Measurements from ENCODE around the gene KLHL41.
"Not testable (repeated sequence)": the region's sequence is repeated elsewhere in the genome, so short reads cannot be mapped to it uniquely, and the experiment has no call there.

The KLHL41 gene

GRCh38 chr2:169513926-169514325, 4.4 kb downstream of the KLHL41 start:
- TF ChIP-seq, protein P1, sequence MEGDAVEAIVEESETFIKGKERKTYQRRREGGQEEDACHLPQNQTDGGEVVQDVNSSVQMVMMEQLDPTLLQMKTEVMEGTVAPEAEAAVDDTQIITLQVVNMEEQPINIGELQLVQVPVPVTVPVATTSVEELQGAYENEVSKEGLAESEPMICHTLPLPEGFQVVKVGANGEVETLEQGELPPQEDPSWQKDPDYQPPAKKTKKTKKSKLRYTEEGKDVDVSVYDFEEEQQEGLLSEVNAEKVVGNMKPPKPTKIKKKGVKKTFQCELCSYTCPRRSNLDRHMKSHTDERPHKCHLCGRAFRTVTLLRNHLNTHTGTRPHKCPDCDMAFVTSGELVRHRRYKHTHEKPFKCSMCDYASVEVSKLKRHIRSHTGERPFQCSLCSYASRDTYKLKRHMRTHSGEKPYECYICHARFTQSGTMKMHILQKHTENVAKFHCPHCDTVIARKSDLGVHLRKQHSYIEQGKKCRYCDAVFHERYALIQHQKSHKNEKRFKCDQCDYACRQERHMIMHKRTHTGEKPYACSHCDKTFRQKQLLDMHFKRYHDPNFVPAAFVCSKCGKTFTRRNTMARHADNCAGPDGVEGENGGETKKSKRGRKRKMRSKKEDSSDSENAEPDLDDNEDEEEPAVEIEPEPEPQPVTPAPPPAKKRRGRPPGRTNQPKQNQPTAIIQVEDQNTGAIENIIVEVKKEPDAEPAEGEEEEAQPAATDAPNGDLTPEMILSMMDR (IDR thresholded peaks at IDR 0.05; ENCODE audit: low read depth, low read length, missing control alignments), result no peak
- DNase-seq (ENCODE audit: extremely low read depth, low read depth), result no peak
- H3K4me3 ChIP-seq (replicated peaks; ENCODE audit: low read depth, low read length), result no peak overlapping the region

DNA sequence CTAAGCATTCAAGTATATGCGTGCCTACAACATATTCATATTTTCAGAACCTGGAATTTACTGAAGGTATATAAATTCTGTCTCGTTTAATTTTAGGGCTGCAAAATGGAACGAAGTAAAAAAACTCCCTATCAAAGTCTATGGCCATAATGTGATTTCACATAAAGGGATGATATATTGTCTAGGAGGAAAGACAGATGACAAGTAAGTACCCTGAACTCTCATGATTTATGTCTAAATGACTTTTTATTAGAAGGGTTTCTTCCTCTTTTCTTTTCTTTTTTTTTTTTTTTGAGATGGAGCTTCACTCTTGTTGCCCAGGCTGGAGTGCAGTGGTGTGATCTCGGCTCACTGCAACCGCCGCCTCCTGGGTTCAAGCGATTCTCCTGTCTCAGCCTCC, 5.3 kb downstream of the KLHL41 start:
- not testable (repeated sequence) for DNase-seq (ENCODE audit: extremely low read depth, low read depth); H3K4me3 ChIP-seq (replicated peaks; ENCODE audit: low read depth, low read length)

- H3K4me3 ChIP-seq (replicated peaks; ENCODE audit: low read depth, low read length); DNase-seq (ENCODE audit: extremely low read depth, low read depth): not testable (repeated sequence)
Measured at GRCh38 chr2:169516488-169516995, 7.0 kb downstream of the KLHL41 start.

DNA sequence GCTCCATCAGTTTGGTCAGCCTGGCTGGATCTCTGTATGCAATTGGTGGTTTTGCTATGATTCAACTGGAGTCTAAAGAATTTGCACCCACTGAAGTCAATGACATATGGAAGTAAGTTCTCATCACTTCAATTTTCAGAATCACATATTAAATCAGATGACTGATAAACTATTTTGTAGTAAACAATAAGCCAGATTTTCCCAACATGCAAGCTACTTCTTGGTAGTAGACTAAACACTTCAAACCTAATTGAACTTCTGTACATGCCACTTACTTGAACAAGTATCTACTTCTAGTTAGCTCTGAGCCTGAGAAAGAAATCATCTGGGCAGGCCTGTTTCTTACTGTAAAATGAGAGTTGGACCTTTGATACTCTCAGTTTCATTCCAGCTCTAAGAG, 11.4 kb downstream of the KLHL41 start:
- no peak overlapping the region for H3K4me3 ChIP-seq (replicated peaks; ENCODE audit: low read depth, low read length)
- TF ChIP-seq, protein P1 (IDR thresholded peaks at IDR 0.05; ENCODE audit: low read depth, low read length, missing control alignments), result no peak
- no peak for DNase-seq (ENCODE audit: extremely low read depth, low read depth)

- DNase-seq (ENCODE audit: extremely low read depth, low read depth), result no peak
- no peak overlapping the region for H3K4me3 ChIP-seq (replicated peaks; ENCODE audit: low read depth, low read length)
- TF ChIP-seq, protein P1 (IDR thresholded peaks at IDR 0.05; ENCODE audit: low read depth, low read length, missing control alignments), result no peak
Measured at GRCh38 chr2:169523681-169524080, 14.2 kb downstream of the KLHL41 start.

- no peak for DNase-seq (ENCODE audit: extremely low read depth, low read depth)
- TF ChIP-seq, protein P1 (IDR thresholded peaks at IDR 0.05; ENCODE audit: low read depth, low read length, missing control alignments), result no peak
- H3K4me3 ChIP-seq (replicated peaks; ENCODE audit: low read depth, low read length), result no peak overlapping the region
Measured at GRCh38 chr2:169525434-169525833, 15.9 kb downstream of the KLHL41 start.

- DNase-seq (ENCODE audit: extremely low read depth, low read depth), result no peak
- H3K4me3 ChIP-seq (replicated peaks; ENCODE audit: low read depth, low read length), result no peak overlapping the region
- TF ChIP-seq, protein P1 (IDR thresholded peaks at IDR 0.05; ENCODE audit: low read depth, low read length, missing control alignments), result no peak
Measured at GRCh38 chr2:169526451-169526850, 16.9 kb downstream of the KLHL41 start.

- peak; percentile 33 for DNase-seq (ENCODE audit: extremely low read depth, low read depth)
- TF ChIP-seq, protein P1 (IDR thresholded peaks at IDR 0.05; ENCODE audit: low read depth, low read length, missing control alignments), result peak; percentile 86
- no peak overlapping the region for H3K4me3 ChIP-seq (replicated peaks; ENCODE audit: low read depth, low read length)
Measured at GRCh38 chr2:169528271-169528701, 18.8 kb downstream of the KLHL41 start.

DNA sequence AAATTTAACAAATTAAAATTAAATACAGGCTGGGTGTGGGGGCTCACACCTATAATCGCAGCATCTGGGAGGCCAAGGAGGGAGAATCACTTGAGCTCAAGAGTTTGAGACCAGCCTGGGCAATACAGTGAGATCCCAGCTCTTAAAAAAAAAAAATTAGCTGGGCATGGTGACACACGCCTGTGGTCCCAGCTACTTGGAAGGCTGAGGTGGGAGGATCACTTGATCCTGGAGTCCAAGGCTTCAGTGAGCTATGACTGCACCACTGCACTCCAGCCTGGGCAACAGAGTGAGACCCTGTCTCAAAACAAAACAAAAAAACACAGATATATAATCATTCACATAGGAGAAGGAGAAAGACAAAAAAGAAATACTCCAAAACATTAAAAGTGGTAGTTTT, 30.0 kb downstream of the KLHL41 start:
- DNase-seq (ENCODE audit: extremely low read depth, low read depth); H3K4me3 ChIP-seq (replicated peaks; ENCODE audit: low read depth, low read length): not testable (repeated sequence)

Measured in HFF-Myc (cell line).